Colonic mucosa (tissue), 4 donors: ENCODE results near the gene RHOD. TPM values are rescaled to one million over a fixed set of nuclear protein-coding genes. Genes with fewer than 3 reads are reported as not detected.

Experiments used
- DNase-seq: peaks from one replicate; pipeline ENCODE4 v3.0.0-alpha.2; 2020
- H3K27ac ChIP-seq: fragments of 200-600 bp; one replicate; pipeline ENCODE4 v1.8.0; 2021
- H3K27me3 ChIP-seq: fragments of 200-600 bp; one replicate; pipeline ENCODE4 v1.8.0; 2021
- H3K36me3 ChIP-seq: fragments of 200-600 bp; one replicate; pipeline ENCODE4 v1.8.0; 2021
- H3K4me1 ChIP-seq: fragments of 200-600 bp; one replicate; pipeline ENCODE4 v1.8.0; 2021; ENCODE audit warnings: mild to moderate bottlenecking
- H3K4me3 ChIP-seq: fragments of 200-600 bp; one replicate; pipeline ENCODE4 v1.8.0; 2021
- H3K9ac ChIP-seq, 2 donors: one replicate each; pipeline ENCODE4 v1.7.0; 2013; ENCODE audit warnings: control low read depth in 2 of 2, low read depth in 2 of 2, low read length in 2 of 2
- H3K9me3 ChIP-seq: fragments of 200-600 bp; one replicate; pipeline ENCODE4 v1.8.0; 2021
- intact Hi-C: fragments of 100-400 bp; cut with DNase I; formaldehyde crosslinking; loops from one replicate; pipeline ENCODE4 v1.14.1; 2022
- total RNA-seq, 2 donors: library from RNA; stranded (reverse); fragmentation: NEBNext Ultra II Directional in 1 of 2; extraction: Animal tissue kit (Norgen Biotek cat#: 25700) in 1 of 2; gene quantifications; one replicate each; pipeline ENCODE4 v1.2.1, GENCODE V29; 2021
- TF ChIP-seq, protein P1 (sequence below): fragments of 200-600 bp; IDR thresholded peaks from one replicate; pipeline ENCODE4 v1.8.0; 2022; ENCODE audit warnings: antibody characterized with exemption, mild to moderate bottlenecking
- donor health status: healthy.
- donor health status: DM: no; HTN: no; CAD: no.
- donor health status: DM: no; HTN: no; CAD: no.

RHOD gene
- total RNA-seq, 2 donors from 2014 or later: 8.5 to 11.2 TPM

DNA sequence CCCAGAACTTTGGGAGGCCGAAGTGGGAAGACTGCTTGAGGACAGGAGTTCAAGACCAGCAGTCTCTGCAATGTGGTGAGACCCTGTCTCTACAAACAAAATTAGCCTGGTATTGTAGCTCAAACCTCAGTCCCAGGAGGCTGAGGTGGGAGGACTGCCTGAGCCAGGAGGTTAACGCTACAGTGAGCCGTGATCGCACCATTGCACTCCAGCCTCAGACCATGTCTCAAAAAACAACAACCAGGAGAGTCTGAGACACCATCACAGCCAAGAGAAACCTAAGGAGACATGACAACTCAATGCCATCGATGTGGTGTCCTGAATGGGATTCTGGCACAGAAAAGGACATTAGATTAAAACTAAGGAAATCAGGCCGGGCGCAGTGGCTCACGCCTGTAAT lies 34.1 kb downstream of the RHOD start:
- H3K36me3 ChIP-seq: no peaks in the 10 kb centered on the region
- no peaks in the 10 kb centered on the region for H3K4me1 ChIP-seq
- no peak overlapping the region for H3K4me3 ChIP-seq
- intact Hi-C loops: no loop called here
- H3K27me3 ChIP-seq: no peaks in the 10 kb centered on the region
- DNase-seq: no peak
- no peak overlapping the region for H3K27ac ChIP-seq
- TF ChIP-seq, protein P1, sequence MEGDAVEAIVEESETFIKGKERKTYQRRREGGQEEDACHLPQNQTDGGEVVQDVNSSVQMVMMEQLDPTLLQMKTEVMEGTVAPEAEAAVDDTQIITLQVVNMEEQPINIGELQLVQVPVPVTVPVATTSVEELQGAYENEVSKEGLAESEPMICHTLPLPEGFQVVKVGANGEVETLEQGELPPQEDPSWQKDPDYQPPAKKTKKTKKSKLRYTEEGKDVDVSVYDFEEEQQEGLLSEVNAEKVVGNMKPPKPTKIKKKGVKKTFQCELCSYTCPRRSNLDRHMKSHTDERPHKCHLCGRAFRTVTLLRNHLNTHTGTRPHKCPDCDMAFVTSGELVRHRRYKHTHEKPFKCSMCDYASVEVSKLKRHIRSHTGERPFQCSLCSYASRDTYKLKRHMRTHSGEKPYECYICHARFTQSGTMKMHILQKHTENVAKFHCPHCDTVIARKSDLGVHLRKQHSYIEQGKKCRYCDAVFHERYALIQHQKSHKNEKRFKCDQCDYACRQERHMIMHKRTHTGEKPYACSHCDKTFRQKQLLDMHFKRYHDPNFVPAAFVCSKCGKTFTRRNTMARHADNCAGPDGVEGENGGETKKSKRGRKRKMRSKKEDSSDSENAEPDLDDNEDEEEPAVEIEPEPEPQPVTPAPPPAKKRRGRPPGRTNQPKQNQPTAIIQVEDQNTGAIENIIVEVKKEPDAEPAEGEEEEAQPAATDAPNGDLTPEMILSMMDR: no peak
- no peak overlapping the region for H3K9ac ChIP-seq
- no peaks in the 10 kb centered on the region for H3K9me3 ChIP-seq

DNA sequence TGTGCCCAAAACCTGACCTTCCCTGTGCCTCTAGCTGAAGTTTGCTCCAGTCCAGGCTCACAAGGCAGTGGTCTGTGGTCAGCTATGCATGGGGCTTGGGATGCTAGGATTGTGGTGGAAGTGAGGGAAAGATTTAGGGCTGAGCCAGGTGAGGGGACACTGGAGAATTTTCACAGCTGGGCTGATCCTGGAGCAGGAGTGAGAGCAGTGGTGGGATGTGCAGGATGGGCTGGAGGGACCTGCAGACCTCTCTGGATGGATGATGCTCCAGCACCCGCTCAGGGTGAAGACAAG lies 38.5 kb downstream of the RHOD start:
- Histone ChIP-seq H3K36me3 (no peaks in the 10 kb centered on the region), H3K27ac (no peak overlapping the region), H3K9me3 (no peaks in the 10 kb centered on the region), H3K27me3 (no peaks in the 10 kb centered on the region), H3K4me3 (no peak overlapping the region), H3K9ac (no peak overlapping the region), H3K4me1 (no peaks in the 10 kb centered on the region)
- DNase-seq: no peak
- intact Hi-C loops: no loop called here
- TF ChIP-seq, protein P1: no peak

DNA sequence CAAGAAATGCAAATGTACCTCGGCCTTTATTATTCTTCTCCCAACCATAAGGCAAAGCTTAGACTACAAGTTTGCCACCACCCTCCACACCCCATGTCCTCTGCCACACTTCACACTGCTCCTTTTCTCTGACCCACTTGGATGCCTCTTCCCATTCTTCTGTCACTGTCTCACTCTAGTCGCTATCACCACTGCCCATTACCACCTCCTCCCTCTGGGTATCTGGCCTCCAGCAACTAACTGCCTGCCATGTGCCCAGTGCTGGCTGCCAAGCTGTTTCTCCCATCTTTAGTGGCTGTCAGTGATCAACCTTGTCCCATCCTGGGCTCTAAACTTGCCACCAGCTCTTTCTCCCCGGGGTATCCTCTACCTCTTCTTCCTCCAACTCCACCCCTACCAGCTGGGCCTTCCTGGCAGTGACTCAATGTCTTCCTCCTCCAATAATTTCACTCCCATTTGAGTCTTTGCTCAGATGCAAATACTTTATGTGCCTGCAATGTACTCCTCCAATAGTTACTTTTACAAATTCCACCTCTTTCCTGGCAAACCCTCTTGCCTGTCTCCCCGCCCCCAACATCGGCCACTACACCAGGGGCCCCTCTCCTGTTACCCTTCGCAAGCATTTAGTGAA lies 42.3 kb downstream of the RHOD start:
- Histone ChIP-seq H3K27ac (no peak overlapping the region), H3K4me1 (no peaks in the 10 kb centered on the region), H3K36me3 (no peaks in the 10 kb centered on the region), H3K9ac (no peak overlapping the region), H3K27me3 (no peaks in the 10 kb centered on the region), H3K9me3 (no peaks in the 10 kb centered on the region), H3K4me3 (no peak overlapping the region)
- TF ChIP-seq, protein P1: no peak
- intact Hi-C loops: no loop called here
- DNase-seq: no peak

DNA sequence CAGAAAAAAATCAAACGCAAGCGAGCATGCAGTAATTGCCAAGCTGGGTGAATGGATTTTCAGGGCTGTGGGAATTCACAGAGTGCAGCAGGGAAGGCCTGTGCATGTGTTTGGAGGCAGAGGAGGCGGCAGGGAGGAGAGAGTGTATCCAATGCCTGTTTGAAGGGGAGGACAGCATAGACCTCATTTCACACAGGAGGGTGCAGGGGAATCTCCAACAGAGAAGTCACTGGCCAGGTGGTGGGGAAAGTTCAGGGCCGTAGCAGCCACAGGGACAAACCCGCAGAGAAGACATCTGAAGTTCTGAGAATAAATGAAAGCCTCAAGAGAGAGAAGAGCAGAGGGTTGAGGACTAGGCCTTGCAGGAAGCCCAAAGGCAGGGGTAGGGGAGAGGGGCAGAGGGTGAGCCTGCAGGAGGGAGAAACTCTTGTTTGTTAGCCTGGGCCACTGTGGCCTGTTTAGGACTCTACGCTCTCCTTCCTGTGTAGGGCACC lies 43.2 kb downstream of the RHOD start:
- Histone ChIP-seq H3K4me3 (no peak overlapping the region), H3K9ac (no peak overlapping the region), H3K27ac (no peak overlapping the region), H3K9me3 (no peaks in the 10 kb centered on the region), H3K4me1 (no peaks in the 10 kb centered on the region), H3K27me3 (no peaks in the 10 kb centered on the region), H3K36me3 (no peaks in the 10 kb centered on the region)
- intact Hi-C loops: no loop called here
- TF ChIP-seq, protein P1: no peak
- DNase-seq: no peak

DNA sequence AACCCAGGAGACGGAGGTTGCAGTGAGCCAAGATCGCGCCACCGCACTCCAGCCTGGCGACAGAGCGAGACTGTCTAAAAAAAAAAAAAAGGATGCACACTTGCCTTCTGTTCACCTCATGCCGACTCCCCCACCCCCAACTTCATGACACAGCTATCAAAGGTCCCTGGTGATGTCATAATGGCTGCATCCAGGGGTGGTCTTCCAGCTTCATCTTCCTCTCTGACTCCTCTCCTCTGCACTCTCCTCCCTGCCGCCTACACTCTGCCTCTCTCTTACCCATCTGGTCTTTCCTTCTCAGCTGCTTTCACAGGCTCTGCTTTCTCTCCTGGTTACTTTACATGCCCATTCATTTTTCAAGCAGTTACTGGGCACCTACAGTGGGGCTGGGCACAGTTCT lies 46.0 kb downstream of the RHOD start:
- no peak overlapping the region for H3K27ac ChIP-seq
- TF ChIP-seq, protein P1: no peak
- H3K4me1 ChIP-seq: no peaks in the 10 kb centered on the region
- no peaks in the 10 kb centered on the region for H3K9me3 ChIP-seq
- no peaks in the 10 kb centered on the region for H3K27me3 ChIP-seq
- H3K4me3 ChIP-seq: no peak overlapping the region
- intact Hi-C loops: no loop called here
- DNase-seq: no peak
- no peaks in the 10 kb centered on the region for H3K36me3 ChIP-seq
- H3K9ac ChIP-seq: no peak overlapping the region
